A549 (cell line): ENCODE results near the gene TPO.

ENCODE experiments used
- CHD2 ChIP-seq: fragments of 150-350 bp; IDR thresholded peaks from 2 replicates; pipeline ENCODE4 v1.6.1; 2014; ENCODE audit warnings: low read length; ENCODE audit not compliant: partially characterized antibody
- RCOR1 ChIP-seq: fragments of 150-350 bp; IDR thresholded peaks from 2 replicates; pipeline ENCODE4 v1.6.1; 2014; ENCODE audit warnings: antibody characterized with exemption, low read length, low read depth
- RNF2 ChIP-seq: fragments of 200-600 bp; sonication (generic); IDR thresholded peaks from 2 replicates; pipeline ENCODE4 v1.6.1; 2016; ENCODE audit warnings: low read depth, mild to moderate bottlenecking, antibody characterized with exemption, moderate library complexity, borderline replicate concordance

GRCh38 chr2:1591461-1591770 lies 178.2 kb downstream of the TPO start:
- TF ChIP-seq RCOR1 (no peak), CHD2 (no peak), RNF2 (no peak)
